ENCODE data around the gene LRRC59. TPM values are rescaled to one million over a fixed set of nuclear protein-coding genes. Genes with fewer than 3 reads are reported as not detected.

LRRC59 gene
- polyA plus RNA-seq, 1 donor from 2014 or later: 67.2 TPM

DNA sequence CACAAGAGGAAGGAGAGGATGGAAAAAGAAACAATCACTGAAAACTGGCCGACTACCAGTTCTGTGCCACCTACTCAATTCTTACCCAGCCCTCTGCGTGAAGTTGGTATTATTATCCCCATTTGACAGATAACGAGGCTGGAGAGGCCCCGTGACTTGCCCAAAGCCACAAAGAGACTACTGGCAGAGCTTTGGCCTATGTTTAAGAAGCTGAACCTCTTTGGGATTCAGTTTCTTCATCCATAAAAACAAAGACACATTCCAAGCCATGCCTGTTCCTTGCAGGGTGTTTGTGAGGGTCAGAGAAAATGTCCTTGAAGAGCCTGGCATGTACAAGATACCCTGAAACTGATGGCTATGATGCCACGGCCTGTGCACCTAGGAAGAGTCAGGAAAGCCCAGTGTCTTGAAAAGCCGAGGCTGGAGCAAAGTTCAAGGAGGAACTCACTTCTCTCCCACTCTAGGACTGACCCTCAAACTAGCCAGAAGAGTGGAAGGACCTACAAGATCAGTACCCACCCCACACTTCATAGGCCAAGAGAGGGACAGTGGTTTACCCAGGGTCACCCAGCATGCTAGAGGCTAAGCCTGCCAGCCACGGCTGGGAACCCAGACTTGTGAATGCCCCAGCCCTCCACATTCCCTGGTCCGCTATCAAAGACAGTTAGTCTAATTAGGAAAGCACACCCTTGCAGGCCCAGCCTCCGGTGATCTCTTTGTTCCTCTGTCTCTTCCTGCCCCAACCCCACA lies 27.1 kb upstream of the LRRC59 start:
- no peak for TF ChIP-seq SMC3 (conservative IDR thresholded peaks at IDR 0.05; ENCODE audit: poor library complexity)
- TF ChIP-seq TAF1 (IDR thresholded peaks at IDR 0.05; ENCODE audit: low read depth): no peak
- no peak for TF ChIP-seq EP300 (conservative IDR thresholded peaks at IDR 0.05; ENCODE audit: poor library complexity, severe bottlenecking)
- no peak for TF ChIP-seq POLR2AphosphoS5 (IDR thresholded peaks at IDR 0.05)
- TF ChIP-seq EZH2 (IDR thresholded peaks at IDR 0.05; ENCODE audit: borderline replicate concordance, insufficient read depth, low read length, poor library complexity, severe bottlenecking): no peak
- TF ChIP-seq, protein P1, sequence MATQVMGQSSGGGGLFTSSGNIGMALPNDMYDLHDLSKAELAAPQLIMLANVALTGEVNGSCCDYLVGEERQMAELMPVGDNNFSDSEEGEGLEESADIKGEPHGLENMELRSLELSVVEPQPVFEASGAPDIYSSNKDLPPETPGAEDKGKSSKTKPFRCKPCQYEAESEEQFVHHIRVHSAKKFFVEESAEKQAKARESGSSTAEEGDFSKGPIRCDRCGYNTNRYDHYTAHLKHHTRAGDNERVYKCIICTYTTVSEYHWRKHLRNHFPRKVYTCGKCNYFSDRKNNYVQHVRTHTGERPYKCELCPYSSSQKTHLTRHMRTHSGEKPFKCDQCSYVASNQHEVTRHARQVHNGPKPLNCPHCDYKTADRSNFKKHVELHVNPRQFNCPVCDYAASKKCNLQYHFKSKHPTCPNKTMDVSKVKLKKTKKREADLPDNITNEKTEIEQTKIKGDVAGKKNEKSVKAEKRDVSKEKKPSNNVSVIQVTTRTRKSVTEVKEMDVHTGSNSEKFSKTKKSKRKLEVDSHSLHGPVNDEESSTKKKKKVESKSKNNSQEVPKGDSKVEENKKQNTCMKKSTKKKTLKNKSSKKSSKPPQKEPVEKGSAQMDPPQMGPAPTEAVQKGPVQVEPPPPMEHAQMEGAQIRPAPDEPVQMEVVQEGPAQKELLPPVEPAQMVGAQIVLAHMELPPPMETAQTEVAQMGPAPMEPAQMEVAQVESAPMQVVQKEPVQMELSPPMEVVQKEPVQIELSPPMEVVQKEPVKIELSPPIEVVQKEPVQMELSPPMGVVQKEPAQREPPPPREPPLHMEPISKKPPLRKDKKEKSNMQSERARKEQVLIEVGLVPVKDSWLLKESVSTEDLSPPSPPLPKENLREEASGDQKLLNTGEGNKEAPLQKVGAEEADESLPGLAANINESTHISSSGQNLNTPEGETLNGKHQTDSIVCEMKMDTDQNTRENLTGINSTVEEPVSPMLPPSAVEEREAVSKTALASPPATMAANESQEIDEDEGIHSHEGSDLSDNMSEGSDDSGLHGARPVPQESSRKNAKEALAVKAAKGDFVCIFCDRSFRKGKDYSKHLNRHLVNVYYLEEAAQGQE (IDR thresholded peaks at IDR 0.05; ENCODE audit: borderline replicate concordance): no peak
- no peak for TF ChIP-seq MXI1 (conservative IDR thresholded peaks at IDR 0.05; ENCODE audit: poor library complexity, severe bottlenecking)
- TF ChIP-seq, protein P2, sequence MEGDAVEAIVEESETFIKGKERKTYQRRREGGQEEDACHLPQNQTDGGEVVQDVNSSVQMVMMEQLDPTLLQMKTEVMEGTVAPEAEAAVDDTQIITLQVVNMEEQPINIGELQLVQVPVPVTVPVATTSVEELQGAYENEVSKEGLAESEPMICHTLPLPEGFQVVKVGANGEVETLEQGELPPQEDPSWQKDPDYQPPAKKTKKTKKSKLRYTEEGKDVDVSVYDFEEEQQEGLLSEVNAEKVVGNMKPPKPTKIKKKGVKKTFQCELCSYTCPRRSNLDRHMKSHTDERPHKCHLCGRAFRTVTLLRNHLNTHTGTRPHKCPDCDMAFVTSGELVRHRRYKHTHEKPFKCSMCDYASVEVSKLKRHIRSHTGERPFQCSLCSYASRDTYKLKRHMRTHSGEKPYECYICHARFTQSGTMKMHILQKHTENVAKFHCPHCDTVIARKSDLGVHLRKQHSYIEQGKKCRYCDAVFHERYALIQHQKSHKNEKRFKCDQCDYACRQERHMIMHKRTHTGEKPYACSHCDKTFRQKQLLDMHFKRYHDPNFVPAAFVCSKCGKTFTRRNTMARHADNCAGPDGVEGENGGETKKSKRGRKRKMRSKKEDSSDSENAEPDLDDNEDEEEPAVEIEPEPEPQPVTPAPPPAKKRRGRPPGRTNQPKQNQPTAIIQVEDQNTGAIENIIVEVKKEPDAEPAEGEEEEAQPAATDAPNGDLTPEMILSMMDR (IDR thresholded peaks at IDR 0.05; ENCODE audit: poor library complexity, severe bottlenecking): no peak
- TF ChIP-seq RAD21 (conservative IDR thresholded peaks at IDR 0.05): no peak
- Histone ChIP-seq H3F3A (ENCODE audit: insufficient read depth, low read length, poor library complexity, severe bottlenecking) (no peaks in the 10 kb centered on the region), H2AFZ (ENCODE audit: low read depth, low read length) (no peak overlapping the region), H3K9ac (ENCODE audit: low read length) (no peak overlapping the region), H3K27ac (ENCODE audit: low read length) (no peak overlapping the region), H3K27me3 (ENCODE audit: insufficient read depth, low read depth, low read length) (peaks cover 7% of the 10 kb centered on the region), H3K9me3 (ENCODE audit: low read length) (no peaks in the 10 kb centered on the region), H3K4me2 (ENCODE audit: low read length) (no peak overlapping the region), H3K36me3 (ENCODE audit: insufficient read depth, low read length) (no peaks in the 10 kb centered on the region), H3K9me2 (ENCODE audit: insufficient read depth, low read length) (no peaks in the 10 kb centered on the region), H3K79me2 (replicated peaks; ENCODE audit: insufficient read depth, low read length) (no peaks in the 10 kb centered on the region), H3K4me3 (ENCODE audit: low read length) (no peak overlapping the region), H4K20me1 (ENCODE audit: insufficient read depth) (no peaks in the 10 kb centered on the region)

DNA sequence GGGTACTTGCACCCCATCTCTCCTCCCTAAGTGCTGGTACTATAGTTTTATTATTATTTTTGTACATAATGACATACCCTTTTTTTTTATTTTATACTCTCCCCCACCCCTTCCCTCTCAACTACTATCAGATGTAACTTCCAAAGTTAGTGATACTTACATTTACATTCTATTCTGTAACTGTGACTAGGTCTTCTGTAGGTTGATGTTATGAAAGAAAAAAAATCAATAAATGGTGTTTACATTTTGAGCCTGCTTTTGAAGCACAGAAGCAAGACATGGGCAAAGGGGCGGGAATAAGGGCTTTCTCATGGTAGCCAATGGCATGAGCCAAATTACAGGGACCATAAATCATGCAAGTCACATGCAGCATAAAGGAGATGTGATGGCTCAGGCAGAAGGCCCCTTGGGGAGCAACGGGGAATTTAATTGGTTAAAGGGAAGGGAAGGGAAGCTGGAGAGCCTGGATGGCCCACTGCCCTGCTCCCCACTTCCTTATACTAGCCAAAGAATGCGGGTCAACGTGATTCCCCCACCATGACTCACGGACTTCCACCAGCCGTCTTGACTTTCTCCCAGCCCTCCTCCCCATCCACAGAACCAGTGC lies 26.3 kb upstream of the LRRC59 start:
- no peak overlapping the region for H3K4me3 ChIP-seq (ENCODE audit: low read length)
- no peaks in the 10 kb centered on the region for H3F3A ChIP-seq (ENCODE audit: insufficient read depth, low read length, poor library complexity, severe bottlenecking)
- no peak overlapping the region for H3K4me2 ChIP-seq (ENCODE audit: low read length)
- H2AFZ ChIP-seq (ENCODE audit: low read depth, low read length): no peak overlapping the region
- H3K36me3 ChIP-seq (ENCODE audit: insufficient read depth, low read length): no peaks in the 10 kb centered on the region
- H4K20me1 ChIP-seq (ENCODE audit: insufficient read depth): no peaks in the 10 kb centered on the region
- H3K79me2 ChIP-seq (replicated peaks; ENCODE audit: insufficient read depth, low read length): no peaks in the 10 kb centered on the region
- TF ChIP-seq EP300 (conservative IDR thresholded peaks at IDR 0.05; ENCODE audit: poor library complexity, severe bottlenecking): no peak
- TF ChIP-seq RAD21 (conservative IDR thresholded peaks at IDR 0.05): no peak
- H3K9ac ChIP-seq (ENCODE audit: low read length): no peak overlapping the region
- H3K9me3 ChIP-seq (ENCODE audit: low read length): no peaks in the 10 kb centered on the region
- H3K27ac ChIP-seq (ENCODE audit: low read length): no peak overlapping the region
- peaks cover 7% of the 10 kb centered on the region for H3K27me3 ChIP-seq (ENCODE audit: insufficient read depth, low read depth, low read length)
- no peaks in the 10 kb centered on the region for H3K9me2 ChIP-seq (ENCODE audit: insufficient read depth, low read length)

Data from neural cell (in vitro differentiated cells).